Hematopoietic multipotent progenitor cell treated with erythropoietin and hydrocortisone succinate and interleukin-3 and kit ligand, for 4 days (in vitro differentiated cells): ENCODE data around the gene PTH2.
A peak's percentile ranks its signal among the peaks of the same experiment; 100 is the strongest.

Source experiments
- DNase-seq: peaks from one replicate; pipeline ENCODE4 v3.0.0-alpha.2; 2015

PTH2 gene

GRCh38 chr19:49409441-49410029, 13.7 kb downstream of the PTH2 start:
- peak; percentile 74 for DNase-seq

- DNase-seq, result no peak
Observed at GRCh38 chr19:49408816-49409440, 14.3 kb downstream of the PTH2 start.

GRCh38 chr19:49407482-49408015, 15.7 kb downstream of the PTH2 start:
- no peak for DNase-seq

GRCh38 chr19:49407079-49407478, 16.2 kb downstream of the PTH2 start:
- no peak for DNase-seq

GRCh38 chr19:49403404-49404187, 19.6 kb downstream of the PTH2 start:
- no peak for DNase-seq

GRCh38 chr19:49400029-49400428, 23.2 kb downstream of the PTH2 start:
- DNase-seq, result no peak

DNA sequence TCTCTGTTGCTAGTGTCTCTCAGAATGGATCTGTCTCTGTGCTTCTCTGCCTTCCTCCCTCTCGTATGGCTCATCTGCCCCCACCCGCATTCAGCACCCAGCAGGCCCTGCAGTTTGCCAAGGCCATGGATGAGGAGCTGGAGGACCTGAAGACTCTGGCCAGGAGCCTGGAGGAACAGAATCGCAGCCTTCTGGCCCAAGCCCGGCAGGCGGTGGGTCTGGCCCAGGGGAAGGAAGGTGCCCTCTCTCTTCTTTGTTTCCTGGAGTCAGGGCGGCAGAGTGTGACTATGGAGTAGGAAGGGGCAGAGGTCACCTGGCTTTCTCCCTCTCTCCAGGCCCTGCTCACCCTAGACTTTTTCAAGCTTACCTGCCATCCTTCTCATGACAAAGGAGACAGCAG, 24.3 kb downstream of the PTH2 start:
- DNase-seq, result no peak

GRCh38 chr19:49398001-49398615, 25.1 kb downstream of the PTH2 start:
- no peak for DNase-seq

- DNase-seq, result no peak
Observed at GRCh38 chr19:49396738-49397505, 26.3 kb downstream of the PTH2 start.

- DNase-seq, result no peak
Observed at GRCh38 chr19:49395581-49396407, 27.4 kb downstream of the PTH2 start.

DNA sequence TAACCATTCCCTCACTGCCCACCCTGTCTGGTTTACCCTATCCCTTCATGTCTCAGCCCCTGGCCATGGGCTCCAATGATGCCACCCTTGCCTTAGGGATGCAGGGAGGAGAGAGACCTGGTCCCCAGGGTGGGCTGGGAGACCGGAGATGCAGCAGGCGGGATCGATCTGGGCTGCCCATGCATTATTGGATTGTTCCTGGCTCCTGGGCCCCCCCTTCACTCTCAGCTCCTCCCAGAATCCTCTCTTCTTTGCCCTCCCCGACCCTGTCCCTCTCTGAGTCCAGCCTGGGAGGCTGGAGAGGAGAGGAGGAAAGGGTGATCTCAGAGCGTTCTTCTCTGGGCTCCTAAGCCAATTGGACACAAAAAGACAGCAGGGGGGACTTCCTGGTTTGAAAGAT, 29.4 kb downstream of the PTH2 start:
- no peak for DNase-seq

GRCh38 chr19:49391581-49392399, 31.5 kb downstream of the PTH2 start:
- peak; percentile 88 for DNase-seq

- peak; percentile 75 for DNase-seq
Observed at GRCh38 chr19:49390929-49391359, 32.3 kb downstream of the PTH2 start.

- DNase-seq, result no peak
Observed at GRCh38 chr19:49390131-49390928, 32.9 kb downstream of the PTH2 start.

DNA sequence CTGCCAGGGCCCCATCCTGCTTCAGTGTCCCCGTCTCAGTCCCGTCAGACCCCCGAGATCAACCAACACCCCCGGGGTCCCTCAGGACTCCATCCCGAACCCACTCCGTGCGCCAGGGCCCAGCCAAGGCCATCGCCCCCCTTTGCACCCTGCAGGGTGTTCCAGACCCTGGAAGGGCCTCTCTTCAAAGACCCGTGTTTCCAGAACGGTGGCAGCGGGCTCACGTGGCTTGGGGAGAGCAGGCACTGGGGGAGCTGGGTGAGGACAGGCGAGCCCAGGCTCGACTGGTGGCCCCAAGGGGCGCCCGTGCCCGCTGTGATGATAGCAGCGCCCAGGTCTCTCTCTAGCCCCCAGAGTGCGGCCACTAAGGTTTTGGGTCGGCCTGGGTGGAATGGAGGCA, 33.8 kb downstream of the PTH2 start:
- no peak for DNase-seq

DNA sequence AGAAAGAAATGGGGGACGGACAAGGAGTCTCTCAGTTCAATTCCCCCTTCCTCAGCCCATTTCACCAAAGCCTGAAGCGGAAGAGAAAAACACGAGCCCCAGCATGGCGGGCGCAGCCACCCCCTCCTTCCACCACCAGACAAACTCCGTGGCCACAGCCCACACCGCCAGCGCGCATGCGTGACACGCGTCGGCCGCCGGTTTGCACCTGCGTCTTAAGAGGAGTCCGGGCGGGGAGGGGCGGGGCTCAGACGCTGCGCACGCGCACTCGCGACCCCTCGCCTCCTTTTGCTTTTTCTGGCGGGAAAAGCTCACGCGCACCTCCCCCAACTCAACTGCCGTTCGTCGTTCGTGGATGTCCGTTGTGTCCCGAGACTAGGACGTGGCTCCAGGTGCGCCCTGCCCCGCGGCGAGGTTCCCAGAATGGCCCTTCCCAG, 35.3 kb downstream of the PTH2 start, which contains the start of gene KASH5:
TSS of gene KASH5 (plus strand) at position 314 of the 437 bp plus-strand sequence. CDS start 2,635 bp downstream, outside the sequence.
- peak; percentile 90 for DNase-seq

DNA sequence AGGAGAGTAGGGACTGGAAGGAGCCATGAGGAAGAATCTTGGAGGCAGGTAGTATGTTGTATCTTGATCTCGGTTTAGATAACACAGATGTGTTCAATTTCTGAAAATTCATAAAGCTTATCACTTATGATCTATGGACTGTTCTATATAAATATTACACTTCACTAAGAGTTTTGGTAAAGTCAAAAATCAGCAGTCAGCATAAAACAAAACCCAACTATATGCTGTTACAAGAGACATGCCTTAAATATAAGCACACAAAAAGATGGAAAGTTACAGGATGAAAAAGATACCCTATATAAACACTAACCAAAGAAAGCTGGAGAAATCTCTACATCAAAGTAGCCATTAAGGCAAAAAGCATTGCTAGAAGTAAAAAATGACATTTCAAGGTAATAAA, 39.6 kb downstream of the PTH2 start:
- DNase-seq, result no peak

DNA sequence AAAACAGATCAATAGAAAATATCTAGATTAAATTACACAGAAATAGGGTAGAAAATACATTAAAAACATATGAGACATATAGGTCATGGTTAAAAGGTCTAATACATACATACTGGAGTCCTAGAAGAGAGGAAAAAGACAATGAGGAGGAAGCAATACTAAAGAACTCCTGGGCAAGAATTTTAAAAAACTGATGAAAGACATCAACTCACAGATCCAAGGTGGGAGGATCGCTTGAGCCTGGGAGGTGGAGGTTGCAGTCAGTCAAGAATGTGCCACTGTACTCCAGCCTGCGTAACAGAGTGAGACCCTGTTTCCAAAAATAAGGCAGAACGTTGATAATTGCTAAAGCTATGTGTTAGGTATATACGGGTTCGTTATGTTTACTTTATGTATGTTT, 40.6 kb downstream of the PTH2 start:
- no peak for DNase-seq

GRCh38 chr19:49380391-49380790, 42.9 kb downstream of the PTH2 start:
- no peak for DNase-seq

- DNase-seq, result no peak
Observed at GRCh38 chr19:49378512-49378911, 44.7 kb downstream of the PTH2 start.
